SK-N-DZ (cell line): ENCODE data around the gene RAMACL.

ENCODE experiments used
- DNase-seq: peaks from one replicate; pipeline ENCODE4 v3.0.0-alpha.2; 2015; ENCODE audit warnings: low spot score

Gene RAMACL

DNA sequence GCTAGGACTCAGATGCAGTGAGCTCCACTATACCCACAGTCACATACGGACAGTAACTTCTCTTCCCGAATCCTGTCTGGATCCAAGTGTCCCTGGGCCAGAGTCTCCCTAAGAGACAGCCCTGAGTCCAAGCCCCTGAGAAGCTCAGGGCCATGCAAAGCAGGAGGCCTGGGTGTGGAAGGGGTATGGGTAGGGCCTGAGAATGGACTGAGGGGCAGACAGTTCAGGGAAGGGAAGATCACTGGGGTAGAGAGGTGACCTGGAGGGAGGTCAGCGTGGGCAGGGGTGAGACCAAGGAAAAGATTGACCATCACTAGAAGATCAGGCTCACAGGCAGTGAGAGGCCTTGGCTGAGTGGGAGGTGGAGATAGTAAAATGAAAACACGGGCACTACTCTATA, 31.8 kb upstream of the RAMACL start:
- DNase-seq = no peak

DNA sequence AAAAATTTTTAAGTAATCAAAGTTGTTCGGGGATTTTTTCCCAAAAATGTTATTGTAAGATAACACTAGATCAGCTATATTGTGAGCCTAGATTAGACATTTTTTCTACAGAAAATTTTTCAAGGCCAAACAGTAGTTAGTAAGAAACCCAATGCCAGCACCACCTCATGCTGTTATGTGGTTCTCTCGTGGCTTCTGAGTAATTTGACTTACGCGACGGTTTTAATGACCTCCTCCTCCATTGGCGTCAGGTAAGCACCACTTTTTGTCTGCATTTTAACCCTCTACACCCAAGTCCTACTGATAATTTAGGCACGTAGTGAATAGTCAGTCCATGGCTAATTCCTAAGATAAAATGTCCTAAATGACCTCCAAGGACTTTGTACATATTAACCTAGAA, 30.9 kb upstream of the RAMACL start:
- DNase-seq = no peak

DNA sequence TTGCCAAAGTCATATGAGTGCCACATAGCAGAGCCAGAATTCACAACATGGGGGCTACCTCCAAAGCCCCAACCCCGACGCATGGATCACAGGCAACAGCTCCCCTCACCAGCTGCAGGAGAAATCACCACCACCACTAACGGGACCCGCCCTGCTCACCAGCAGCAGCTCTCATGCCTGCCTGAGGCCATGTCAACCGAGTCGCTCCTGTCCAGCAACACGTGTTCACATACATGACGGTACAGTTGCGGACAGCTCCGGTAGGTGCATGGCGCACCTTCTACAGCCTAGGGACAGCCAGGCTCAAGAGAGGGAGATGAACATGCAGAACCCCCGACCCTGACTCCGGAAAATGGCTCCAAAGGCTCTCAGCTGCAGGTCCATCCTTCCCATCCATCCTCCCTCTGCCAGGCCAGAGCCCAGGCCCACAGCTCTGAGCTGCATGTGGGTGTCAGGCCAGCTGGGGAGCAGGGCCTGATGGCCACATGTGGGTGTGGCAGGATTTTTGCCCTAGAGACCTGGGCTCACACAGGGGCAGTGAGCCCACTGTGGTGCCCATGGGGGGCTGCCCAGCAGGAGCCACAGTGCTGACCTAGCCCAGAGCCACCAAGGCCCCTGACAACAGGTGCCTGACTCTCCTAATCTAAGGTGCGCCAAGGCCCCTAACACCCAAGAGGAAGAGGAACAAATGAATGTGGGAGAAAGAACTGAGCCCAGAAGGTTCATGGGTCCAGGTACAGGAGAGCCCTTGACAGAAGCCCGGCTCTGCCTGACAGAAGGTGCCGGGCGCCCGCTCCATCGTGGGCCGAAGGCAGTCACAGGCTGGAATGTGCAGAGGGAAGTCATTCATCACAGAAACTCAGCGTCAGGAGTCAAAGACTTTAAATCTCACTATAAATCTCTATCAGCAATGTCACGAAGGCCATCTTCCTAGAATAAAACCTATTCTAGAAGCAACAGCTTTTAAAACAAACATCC, 30.1 kb upstream of the RAMACL start:
- DNase-seq = no peak

DNA sequence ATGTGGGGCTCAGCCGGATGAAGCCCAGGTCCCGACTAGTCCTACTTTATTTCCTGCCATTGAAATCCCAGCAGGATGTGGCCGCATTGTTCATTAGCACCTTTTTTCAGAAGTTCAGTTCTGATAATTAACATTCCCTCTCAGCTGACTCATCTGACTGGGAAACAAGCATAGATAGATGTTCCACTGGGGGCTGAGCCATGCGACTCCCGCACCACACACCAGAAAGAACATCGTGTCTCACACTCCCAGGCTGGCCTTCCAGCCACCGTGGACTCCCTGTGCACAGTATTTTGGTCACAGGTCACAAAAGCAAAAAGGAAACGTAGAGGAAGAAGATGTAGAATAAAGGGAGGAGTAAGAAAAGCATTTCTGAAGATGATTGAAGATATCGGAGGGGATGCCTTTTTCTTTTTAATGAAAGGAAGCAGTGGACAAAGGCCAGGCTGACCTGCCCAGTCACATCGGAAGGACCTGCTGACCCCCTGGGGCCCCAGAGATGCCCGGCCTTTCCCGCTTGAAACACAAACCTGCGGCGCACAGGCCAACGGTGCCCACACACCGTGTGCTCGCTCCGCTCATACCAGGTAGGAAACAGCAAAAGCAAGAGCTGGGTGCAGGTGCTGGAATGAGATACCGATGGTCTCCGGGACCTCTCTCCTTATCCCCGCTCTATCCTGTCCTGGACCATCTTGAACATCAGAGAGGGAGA, 28.7 kb upstream of the RAMACL start:
- DNase-seq = no peak

DNA sequence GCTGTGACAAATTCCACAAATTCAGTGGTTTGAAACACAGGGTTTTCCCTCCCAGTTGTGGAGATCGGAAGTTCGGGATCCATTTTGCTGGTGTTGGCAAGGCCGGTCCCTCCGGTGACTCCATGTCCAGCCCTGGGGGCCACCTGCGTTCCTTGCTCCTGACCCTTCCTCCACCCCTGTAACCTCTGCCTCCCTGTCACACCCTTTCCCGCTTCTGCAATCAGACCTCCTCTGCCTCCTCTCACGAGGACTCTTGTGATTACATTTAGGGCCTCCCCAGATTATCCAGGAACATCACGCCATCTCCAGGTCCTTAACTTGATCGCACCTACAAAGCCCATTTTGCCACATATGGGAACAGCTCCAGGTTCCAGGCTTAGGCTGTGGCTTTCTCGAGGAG, 28.1 kb upstream of the RAMACL start:
- no peak for DNase-seq

DNA sequence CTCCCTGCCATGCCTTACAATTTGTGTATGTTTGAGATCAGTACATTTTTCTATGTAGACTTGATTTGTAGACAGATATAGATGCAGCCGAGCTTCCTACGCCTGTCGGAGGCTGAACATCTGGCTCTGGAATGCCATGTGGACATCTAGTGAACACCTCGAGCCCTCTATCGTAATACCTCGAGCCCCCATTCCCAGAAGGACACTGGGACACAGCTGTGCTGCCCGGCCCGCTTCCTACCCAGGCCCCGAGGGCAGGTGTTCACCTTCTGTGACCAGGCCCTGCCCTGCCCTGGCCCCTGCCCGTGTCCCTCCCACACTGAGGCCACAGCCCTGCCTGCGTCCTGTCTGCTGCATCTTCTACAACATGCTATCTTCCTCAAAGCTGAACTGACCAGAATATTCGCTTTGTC, 27.7 kb upstream of the RAMACL start:
- no peak for DNase-seq

DNA sequence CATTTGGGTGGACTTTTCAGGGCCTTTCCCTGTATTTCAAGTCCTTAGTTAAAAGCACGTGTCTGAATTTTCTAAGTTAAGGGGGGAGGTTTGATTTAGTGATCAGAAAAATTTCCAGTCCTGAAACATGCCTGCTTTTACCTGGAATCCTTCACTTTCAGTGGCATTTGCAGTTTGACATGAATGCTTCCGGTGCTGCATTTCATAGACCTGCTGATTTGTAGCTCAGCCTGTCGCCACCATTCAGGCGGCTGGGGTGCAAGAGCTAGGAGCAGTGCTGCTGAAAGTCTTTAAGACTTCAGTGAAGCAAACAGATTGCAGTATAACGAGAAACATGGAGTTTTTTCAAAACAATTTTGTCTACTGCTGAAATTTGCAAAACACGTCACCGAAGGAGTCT, 26.5 kb upstream of the RAMACL start:
- DNase-seq = no peak

DNA sequence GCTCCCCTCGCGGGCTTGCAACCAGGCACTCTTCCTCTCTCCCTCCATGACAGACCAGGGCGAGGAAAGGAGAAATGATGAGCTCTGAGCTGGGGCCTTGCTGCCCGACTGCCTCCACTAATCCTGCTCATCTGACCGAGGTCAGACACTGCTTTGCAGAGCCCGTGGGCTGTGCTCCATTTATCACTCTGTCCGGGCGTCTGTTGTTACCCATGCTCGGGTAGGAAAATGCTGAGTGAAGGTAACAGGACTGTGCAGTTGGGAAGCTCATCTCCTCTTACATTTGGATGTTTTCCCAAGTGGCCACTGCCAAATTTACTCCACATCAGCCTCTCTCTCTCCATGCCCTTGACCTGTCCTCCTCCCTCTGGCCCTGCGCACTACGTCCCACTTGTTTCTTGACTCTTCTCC, 26.0 kb upstream of the RAMACL start:
- no peak for DNase-seq

DNA sequence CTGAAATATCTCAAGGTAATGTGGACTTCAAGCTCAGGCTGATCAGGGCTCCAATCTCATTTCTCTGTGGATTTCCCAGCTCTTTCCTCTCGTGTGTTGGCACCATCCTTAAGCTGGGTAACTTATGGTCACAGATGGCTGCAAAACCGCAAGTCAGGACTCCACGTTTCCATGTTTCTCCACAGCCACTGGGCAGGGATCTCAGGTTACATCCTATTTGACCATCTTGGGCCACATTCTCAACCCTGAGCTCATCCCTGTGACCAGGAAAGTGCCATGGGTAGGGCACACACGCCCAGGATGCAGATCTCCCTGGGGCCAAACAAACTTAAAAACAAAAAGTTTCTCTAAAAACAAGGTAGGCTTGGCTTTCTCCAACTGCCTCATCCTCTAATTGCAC, 25.2 kb upstream of the RAMACL start:
- no peak for DNase-seq

DNA sequence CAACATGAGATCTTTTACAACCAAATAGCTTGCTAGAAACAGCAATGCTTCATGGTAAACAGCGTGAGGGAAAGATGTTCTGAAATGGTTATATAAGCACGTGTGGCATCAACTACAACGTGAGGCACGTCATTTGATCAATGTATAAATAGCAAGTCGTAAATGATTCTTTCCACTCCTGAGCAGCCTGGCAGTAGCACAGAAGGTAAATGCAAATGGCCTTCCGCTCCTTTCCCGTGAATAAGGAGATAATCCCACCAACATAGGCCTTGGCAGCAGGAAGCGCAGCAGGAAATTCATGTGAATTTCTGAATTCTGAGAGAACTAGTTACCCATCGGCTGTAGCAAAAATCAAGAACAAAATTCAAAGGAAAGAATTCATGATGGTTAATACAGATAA, 23.6 kb upstream of the RAMACL start:
- no peak for DNase-seq

DNA sequence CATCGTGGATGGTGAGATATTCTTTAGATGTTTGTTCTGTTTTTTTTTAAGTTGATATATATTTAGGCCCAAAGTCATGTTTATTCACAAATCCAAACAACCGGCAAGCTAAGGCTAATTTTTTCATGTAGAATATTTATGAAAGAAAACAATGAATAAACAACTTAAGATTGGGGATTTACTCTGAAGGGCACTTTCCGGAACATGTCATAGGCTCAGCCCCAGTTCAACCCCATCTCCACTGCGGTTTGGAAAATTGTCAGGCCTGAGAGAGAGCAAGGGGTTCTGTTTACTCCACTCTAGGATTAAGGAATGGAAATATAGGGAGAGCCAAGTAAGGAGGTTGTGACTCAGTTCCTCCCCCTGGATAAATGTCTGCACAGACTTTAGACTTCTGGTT, 22.3 kb upstream of the RAMACL start:
- DNase-seq = no peak

DNA sequence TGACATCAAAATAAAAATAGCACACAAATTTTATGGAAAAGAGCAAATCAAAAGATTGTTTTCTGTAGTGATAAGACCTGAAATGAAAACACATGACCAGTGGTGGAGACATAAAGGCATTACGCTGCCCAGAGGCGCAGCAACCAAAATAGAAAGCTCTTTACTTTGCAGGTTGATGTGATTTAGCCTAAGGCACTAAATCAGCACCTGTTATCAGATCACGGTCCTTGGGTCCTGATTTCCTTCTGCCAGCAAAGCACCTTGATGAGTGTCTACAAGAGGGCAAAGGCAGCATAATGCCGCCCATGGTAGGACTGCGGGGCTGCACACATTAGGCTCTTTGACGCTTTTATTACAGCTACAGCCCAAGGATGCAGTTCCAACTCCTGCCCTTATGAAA, 19.3 kb upstream of the RAMACL start:
- peak; percentile 62 for DNase-seq

DNA sequence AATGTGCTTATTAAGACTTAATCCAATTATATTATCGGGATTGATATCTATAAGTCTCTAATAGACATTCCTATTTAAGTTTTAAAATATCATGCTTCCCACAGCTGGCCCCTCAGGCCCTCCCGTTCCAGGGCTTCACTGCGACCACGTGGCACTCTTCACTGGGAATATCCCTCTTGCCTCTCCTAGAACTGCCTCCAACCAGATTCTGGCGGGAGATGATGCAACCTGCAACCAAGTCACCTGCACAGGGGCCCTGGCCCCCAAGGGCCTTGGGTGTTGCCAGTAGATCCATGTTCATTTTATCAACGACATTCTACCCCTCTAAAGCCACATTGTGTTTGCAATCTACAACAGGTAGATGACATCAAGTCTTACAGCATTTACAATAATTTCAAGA, 18.4 kb upstream of the RAMACL start:
- no peak for DNase-seq

DNA sequence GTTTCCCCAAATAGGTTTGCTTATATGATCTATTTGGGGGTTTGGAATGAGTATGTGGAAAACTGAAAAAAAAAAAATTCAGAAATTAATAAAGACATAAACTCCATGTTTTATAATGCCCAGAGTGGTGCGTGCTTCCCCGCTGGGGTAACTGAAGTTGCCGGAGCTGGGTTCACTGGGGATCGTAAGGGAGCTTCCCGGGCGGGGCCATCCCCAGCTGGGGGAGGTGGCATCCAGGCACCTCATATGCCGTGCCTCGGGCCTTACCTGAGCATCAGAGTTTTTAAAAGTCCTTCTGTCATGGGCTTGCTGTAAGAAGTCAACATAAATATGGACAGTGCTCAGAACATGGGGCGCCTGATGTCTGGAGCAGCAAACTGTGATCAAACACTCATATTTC, 17.9 kb upstream of the RAMACL start:
- DNase-seq = no peak

DNA sequence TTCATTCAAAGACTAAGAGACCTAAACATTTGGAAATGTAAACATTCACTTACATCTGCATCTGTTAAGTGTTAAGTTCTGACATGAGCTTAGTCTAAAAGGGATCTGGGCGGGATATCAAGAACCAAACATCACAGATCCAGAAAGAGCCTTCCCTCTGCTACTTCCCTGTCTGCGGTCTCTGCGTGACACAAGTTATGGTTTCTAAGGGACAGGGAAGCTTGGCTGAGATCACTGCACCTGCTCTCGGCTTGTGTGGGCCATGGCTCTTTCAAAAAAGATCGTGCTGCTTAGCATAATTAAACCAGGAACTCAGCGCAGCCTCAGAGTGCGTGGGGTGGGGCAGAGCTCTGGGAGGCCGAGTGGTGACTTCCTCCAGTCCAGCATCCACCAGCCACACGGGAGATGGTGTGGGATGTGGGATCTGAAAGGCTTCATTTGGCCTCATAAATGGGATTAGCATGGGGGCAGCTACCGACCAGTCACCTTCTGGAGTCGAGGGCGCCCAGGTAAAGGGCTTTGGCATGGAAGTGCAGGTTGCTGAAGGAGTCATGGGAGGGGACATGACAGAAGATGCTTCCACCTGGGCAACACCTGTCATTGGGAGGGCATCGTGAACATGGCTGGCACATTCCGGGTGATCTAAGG, 16.7 kb upstream of the RAMACL start:
- DNase-seq = no peak

DNA sequence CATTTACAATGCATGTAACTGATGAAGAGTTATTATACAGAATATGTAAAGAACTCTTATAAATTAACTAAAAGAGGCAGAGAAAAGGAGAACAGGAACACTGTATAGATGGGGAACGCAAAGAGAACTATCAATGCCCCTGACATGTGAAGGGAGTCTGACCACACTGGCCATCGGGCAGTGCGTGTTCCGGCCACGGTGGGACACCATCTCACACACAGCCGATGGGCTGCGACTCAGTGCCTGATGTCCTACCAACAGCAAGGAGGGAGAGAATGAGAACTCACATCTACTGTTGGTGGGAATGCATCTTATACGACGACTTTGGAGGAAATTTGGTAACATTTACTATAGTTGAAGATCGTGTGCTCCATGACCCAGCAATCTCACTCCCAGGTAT, 15.5 kb upstream of the RAMACL start:
- DNase-seq = no peak

DNA sequence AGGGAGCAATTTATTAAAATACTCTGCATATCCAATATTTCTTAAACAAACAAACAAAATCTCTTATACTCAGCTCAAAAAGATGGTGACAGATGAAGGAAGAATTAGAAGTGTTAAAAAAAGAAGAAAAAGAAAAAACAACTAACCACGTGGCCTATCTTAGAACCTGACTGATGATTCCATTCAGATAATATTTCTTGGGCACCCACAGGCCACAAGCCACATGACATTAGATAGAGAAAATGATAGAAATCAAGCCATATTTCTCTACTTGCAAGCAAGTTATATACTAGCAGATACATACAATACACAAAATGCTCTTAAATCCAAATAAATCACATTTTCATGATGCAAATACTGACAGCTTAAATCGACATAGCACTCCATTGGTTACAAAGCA, 14.5 kb upstream of the RAMACL start:
- no peak for DNase-seq

DNA sequence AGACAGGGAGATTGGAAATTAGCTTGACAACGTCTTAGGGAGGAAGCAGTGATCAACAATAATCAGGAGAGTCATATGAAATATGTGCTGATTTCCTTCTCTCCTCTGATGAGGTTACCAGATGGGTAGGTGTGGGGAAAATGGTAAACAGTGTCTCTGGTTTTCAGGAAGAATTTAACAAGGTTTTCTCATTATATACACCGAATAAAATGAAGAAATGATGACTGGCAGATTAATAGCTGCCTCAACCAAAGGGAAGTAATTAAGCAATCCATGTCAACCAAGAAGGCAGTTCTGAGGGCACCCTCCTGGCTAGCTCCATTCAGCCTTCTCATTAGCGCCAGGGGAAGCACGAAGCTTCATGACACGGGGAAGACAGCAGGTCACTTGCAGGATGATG, 12.7 kb upstream of the RAMACL start:
- DNase-seq = no peak

DNA sequence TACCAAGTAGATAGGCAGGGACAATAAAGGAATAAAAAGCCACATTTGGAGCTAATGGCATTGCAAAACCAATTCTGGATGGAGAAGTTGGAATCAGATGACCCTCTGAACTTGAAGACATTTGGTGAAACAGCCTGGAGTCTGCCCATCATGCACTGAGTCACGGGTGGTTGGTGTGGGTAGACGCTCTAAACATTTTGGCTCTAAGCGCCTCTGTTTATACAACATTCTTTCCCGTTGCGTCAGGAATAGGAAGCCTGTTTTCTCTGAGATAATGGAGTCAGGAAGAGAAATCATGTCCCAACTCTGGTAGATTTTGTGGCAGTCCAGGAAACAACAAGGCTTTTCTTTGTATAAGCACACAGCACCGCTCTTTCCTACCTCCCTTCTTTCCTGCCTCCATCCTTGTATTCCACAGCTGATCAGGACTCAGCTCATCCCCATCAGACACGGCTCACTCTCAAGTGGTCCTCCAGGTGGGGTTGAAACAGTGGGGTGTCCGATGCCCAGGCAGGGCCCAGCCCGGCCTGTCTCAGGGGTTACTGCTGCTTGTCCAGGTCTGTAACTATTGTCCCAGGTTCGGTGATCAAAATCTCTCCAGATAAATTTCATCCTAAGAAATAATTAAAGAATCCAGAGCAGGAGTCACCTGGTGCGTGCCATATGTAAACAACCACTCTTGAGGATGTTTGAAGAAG, 12.1 kb upstream of the RAMACL start:
- DNase-seq = no peak

DNA sequence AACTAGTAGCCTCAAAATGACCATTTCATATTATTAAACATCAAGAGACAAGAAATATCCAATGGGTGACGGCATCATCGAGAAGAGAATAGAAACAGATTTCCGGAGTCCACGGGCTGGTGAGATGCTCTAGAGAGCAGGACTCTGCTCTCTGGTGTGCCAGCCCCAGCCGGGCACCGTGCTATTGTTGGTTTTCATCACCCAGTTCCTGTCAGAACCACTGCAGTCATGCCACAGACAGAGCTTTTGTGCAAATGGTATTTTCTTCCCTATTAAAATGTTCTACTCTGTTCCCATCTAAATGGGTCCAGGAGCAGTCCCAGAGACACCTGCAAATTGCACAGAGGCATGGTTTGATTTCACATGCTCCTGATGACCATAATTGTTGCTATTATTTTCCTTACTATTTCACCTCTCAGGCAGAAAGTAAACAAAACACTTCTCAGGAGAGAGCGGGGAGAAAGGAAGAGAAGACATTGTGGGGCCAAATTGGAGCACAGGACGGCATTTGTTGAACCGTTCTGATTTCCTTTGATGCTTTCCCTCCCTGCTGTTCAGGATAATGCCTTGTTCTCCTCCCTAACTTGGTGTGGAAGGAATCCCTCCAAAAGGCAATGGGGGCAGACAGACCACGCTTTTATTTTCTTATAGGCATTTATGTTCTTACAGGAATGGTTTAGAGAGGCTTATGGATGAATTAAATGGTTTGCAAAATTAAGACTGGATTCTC, 11.4 kb upstream of the RAMACL start:
- DNase-seq = no peak
